HG03432 (cell line): Measurements from ENCODE around the gene UVRAG.

Experiments used
- ATAC-seq: cut with Tn5 transposase; IDR thresholded peaks from one replicate; pipeline ENCODE4 v1.9.1; 2021; ENCODE audit warnings: mild to moderate bottlenecking, moderate library complexity; ENCODE audit not compliant: unreplicated experiment

The UVRAG gene

GRCh38 chr11:76131671-76132631 lies 316.9 kb downstream of the UVRAG start:
- ATAC-seq: no peak

GRCh38 chr11:76134239-76134638 lies 319.2 kb downstream of the UVRAG start:
- no peak for ATAC-seq

- ATAC-seq: no peak
These were observed 320.5 kb downstream of the UVRAG start for GRCh38 chr11:76135491-76135890.

GRCh38 chr11:76139314-76139713 lies 324.3 kb downstream of the UVRAG start:
- ATAC-seq: no peak

- no peak for ATAC-seq
These were observed 326.0 kb downstream of the UVRAG start for GRCh38 chr11:76140912-76141574.

GRCh38 chr11:76141901-76142588 lies 327.0 kb downstream of the UVRAG start:
- no peak for ATAC-seq

GRCh38 chr11:76143274-76143673 lies 328.3 kb downstream of the UVRAG start:
- no peak for ATAC-seq

GRCh38 chr11:76147106-76147740 lies 332.2 kb downstream of the UVRAG start:
- no peak for ATAC-seq

GRCh38 chr11:76148231-76148630 lies 333.2 kb downstream of the UVRAG start:
- ATAC-seq: no peak

- no peak for ATAC-seq
These were observed 334.1 kb downstream of the UVRAG start for GRCh38 chr11:76148941-76149613.

GRCh38 chr11:76149713-76150112 lies 334.7 kb downstream of the UVRAG start:
- no peak for ATAC-seq

GRCh38 chr11:76150141-76150540 lies 335.1 kb downstream of the UVRAG start:
- ATAC-seq: no peak

GRCh38 chr11:76151556-76152085 lies 336.6 kb downstream of the UVRAG start:
- ATAC-seq: no peak

GRCh38 chr11:76152086-76152681 lies 337.2 kb downstream of the UVRAG start:
- ATAC-seq: peak; percentile 71

GRCh38 chr11:76152741-76153570 lies 337.9 kb downstream of the UVRAG start:
- peak; percentile 55 for ATAC-seq

GRCh38 chr11:76153571-76153923 lies 338.5 kb downstream of the UVRAG start:
- no peak for ATAC-seq

- ATAC-seq: no peak
These were observed 340.7 kb downstream of the UVRAG start for GRCh38 chr11:76155500-76156227.

- ATAC-seq: no peak
These were observed 342.0 kb downstream of the UVRAG start for GRCh38 chr11:76156971-76157427.
